Measurements from ENCODE around the gene ROBO1.

Gene ROBO1

DNA sequence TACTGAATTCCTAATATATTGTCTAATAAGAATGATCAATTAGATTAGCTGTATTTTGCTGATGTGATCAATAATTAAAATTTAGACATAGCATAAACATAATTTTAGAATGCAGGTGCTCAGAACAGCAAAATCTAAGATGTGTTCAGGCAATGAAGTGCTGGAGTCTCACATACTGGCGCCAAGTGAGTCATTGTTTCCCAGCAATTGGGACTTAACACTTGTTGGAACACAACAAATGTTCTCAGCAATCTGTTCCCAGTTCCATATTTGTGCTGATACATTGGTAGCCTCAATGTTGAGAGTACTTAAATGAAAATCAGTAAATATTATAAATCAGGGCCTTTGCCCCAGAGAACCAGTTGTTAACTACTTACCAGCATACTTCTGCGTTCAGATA lies 619.0 kb downstream of the ROBO1 start:
- DNase-seq: peak; percentile 20

DNA sequence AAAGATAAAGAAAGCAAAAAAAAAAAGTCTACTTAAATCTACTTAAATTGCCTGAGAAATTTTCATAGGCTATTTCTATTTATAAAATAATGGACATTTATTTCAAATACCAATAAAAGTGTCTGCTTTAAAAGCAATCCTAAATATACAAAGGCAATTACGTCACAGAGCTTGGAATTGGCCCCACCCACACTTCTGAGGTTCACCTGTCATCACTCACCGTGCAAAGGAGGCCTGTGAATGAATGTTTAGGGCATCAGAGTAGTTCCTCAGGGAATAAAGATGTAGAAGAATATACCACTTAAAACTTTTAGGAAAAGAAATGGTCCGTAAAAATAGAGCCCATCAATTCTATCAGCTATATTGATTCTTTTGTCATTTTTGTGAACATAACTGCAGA lies 621.8 kb downstream of the ROBO1 start:
- no peak for DNase-seq

DNA sequence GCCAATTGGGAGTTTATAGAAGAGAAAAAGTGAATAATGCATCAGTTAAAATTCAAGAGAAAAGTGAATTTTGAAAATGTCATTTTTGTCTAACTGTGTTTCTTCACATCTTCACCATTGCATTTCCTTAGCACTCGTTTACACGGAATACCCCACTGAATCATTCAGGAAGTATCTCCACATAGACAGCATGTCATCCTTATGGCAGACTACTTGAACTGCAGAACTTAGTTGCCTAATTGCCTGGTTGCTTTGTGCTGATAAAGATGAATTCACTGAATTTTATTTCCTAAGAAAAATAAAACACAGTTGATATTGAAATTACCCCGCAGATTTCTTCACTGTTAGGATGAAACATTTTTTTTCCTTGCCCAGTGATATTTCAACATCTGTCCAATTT lies 627.1 kb downstream of the ROBO1 start:
- DNase-seq: no peak

DNA sequence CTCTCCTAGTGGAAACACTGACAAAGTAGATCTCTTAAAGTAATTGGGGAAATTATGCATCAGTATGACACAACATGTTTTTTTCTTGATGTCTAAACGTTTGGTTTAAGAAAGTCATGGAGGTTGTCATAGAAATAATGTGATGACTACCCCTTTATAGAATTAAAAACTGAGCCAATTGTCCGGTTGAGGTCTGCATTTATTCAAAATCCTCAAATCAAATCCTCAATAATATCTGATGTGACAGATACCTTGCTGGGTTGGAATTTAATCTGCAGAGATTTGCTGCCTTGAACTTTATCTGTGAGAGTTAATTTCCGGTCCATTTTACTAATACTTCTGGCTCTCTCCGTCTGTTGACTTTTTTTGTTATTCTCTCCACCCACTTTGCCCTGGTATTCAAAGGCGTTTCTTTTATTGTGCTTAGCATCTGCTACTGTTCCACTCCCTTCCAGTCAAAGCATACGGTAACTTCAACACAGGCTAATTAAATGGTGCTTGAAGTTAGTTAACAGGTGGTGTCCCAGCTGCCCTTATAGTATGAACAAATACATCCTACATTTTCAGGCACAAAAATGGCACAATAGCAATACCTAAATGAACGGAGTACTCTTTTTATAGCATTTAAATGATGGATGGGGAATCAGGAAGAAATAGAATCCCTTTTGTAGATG lies 628.3 kb downstream of the ROBO1 start:
- DNase-seq: no peak

DNA sequence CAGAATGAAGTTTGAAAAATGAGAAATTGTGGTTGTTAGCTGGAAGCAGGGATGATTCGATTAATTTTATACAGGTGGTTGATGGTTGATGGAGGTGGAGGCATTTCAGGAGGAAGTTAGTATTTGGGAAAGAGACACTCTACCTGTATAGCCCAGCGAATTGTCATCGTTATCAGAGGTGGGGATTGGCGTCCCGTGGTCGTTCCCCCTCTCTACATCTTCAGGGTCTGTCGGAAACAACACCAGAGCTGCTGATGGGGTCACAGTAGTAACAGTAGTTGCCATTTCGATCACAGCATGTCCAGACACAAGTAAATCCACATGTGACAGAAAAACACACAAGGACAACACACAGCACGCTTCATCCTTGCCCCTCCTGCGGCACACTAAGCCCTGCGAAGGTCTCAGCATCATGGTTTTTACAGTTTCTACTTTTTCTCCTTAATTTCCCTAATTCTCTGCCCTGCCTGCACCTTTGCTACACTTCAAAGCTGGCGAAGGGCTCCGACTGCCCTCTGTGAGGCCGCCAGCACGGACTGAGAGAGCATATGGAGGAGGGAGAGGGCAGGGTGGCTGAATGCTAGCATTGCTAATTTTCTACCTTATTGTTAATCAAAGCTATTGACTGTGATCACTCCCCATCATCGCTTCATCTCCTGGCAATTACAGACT lies 642.3 kb downstream of the ROBO1 start:
- no peak for DNase-seq

DNA sequence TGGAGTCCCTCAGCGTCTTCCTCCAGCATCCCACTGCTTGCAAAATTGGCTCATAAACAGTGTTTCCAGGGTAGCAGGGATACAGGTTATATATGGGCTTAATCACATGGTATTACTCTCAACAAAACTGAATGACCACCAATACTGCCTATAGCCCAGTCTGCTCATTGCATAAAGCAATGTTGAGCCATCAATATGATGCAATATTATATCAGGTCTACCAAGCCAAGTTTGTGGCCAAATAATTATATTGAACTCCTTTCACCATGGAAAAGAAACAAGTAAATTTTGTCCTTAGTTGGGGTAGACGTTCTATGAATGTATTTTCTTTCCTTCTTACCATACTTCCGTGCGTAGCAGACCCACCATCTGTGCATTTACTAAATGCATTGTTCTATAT lies 652.3 kb downstream of the ROBO1 start:
- no peak for DNase-seq

DNA sequence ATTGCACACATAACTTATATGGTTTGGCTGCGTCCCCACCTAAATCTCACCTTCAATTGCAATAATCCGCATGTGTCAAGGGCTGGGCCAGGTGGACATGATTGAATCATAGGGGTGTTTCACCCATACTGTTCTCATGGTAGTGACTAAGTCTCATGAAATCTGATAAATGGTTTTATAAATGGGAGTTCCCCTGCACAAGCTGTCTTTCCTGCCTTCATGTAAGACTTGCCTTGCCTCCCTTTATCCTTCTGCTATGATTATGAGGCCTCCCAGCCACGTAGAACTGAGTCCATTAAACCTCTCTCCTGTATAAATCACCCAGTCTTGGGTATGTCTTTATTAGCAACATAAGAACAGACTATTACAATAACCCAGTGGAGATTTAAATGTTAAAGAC lies 653.9 kb downstream of the ROBO1 start:
- DNase-seq: no peak

DNA sequence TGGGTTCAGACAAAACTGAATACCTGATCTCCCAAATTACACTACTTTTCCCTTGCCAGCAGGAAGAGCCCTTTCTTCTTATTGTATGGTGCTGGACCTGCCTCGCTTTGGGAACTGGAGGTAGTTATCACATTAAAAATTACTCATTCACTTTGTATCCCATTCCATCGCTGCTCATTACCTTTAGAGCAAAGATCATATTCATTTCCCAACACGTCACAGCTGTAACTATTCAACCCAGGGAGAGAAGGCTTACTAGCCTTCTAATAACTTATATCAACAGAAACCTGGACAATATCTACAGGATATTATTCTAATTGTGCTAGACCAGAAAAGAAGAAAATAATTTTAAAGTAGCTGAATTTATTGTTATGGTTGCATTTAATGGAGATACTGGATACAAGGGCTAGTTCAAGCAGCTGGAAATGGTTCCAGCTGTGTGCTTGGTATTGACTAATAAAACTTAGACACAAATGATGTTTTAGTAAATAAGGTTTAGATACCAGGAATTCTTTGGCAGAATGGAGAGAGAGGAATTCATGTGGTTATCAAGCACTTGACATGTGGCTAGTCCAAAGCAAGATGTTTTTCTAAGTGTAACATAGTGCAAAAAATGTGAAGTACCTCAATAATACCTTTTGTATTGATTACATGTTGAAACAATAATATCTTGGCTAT lies 656.3 kb downstream of the ROBO1 start:
- no peak for DNase-seq

DNA sequence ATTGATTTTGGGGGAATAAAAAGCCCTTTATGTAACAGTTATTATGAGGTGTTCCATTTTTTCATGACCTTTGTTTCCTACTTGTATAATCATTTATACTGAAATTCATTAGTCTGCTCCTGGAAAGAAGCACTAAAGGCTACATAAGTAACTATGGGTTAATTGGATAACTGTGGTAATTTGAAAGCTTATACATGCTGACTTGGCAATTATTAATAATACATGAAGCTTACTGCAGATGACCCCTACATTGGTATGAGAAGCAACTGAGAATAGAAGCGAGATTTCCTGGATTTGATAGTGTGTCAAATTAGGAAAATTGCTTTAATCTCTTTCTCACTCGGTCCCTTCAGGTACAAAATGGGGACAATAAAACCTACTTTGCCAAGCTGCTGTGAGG lies 658.0 kb downstream of the ROBO1 start:
- DNase-seq: no peak

DNA sequence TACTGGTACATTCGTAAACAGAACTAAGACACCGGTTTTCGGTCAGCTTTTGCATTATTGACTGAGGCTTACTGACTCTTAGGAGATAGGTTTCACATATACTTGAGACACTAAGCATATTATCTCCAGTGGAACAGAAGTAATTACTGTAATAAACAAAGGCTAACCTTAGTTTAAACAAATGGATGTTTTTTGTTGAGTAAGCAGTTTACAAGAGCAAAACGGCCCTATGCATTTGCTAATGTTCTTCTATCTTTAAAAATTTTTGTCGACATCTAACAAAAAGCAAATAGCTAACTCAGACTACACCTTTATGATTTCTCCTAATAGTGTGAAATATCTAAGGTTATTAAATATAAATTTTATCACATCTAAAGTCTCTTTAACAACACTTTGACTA lies 664.5 kb downstream of the ROBO1 start:
- no peak for DNase-seq

DNA sequence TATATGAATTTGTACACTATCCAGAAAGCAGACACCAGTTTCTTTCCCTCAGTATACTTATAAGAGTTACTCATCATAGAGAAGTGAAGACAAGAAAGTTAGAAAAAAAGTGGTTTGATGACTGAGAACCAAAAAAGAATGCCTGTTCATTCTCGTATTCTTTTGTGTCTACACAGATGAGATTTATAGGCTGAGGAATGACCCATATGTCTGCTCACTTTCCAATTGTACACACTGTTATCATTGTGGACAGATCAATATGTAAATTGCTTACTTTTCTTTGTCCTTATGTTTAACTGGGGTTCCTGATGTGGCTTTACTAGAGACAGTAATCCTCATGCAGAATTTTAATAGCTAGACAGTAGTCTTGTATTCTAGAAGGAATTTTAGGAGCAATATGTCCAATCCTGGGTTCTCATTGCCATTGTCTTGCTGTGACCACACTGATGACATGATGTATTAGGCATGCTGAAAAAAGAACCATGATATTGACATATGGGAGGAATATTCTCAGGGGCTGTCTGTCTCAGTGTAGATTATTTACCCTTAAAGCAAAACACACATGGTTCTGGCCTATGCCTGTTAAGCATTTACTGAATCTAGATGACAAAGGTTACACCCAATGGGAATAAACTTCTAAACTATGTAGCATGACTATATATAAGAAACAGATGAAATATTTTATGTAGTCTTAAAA lies 669.7 kb downstream of the ROBO1 start:
- DNase-seq: no peak

DNA sequence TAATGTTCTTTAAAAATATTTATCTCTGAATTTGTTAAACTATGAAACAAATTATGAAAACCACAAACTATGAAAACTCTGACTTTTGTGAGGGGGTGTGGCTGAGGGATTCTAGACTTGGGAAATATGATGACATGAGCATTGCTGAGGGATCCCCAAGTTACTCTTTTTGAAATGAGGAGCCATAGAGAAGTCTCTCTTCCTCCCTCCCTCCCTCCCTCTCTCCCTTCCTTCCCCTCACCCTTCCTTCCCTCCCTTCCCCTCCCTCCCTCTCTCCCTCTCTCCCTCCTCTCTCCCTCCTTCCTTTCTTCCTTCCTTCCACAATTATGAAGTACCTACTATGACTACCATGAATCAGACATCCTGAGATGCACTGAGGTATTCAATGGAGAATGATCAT lies 673.1 kb downstream of the ROBO1 start:
- DNase-seq: no peak

DNA sequence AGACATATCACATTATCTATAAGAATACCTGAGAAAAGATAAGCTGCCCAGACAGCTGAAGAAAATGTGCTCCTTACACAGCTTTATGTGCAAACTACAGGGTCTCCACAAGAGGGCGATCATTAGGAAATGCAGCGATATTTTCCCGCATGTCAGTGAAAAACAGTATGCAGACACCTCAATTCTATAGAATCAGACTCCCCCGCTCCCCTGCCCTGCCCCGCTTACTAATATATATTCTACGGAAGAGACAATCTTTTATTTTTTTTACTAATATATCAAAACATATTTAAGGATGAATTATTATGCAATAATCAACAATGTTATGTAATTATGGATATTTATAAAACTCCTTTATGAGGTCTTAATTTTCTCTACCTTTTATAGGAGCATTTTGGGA lies 681.3 kb downstream of the ROBO1 start:
- peak; percentile 61 for DNase-seq

DNA sequence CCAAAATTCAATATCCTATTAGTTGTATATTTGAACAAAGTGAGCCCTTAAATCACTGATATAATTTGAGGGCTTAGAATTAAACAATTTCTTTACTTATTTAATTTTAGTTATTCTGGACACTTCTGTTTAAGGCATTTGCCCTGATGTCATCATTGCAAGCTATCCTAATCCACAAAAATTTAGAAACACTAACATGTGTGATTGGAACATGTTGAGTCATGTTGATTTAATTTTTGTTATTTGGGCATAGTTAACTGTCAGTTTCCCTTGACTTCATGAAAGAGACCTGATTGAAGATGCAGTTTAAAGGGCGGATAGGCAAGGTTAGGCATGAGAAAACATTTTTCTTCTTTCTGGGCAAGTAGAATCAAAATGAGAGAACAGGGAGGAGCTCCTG lies 682.6 kb downstream of the ROBO1 start:
- DNase-seq: no peak

DNA sequence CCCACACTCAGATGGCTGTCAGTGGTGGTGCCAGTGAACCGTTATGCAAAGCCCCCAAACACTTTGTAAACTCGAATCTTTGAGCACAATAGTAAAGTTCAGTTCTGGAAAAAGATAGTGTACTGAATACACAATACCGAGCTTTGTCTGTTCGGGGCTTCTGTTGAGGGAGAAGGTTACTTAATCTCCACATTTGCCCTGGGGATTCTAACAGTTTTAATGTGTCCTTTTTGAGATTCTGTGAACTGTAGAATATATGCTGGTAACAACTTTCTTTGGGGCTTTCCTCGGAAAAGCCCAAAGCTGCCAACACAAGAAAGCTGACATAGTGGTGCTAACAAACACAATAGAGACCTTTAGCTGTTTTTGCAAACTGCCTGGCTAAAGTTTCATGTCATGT lies 686.5 kb downstream of the ROBO1 start:
- DNase-seq: no peak

DNA sequence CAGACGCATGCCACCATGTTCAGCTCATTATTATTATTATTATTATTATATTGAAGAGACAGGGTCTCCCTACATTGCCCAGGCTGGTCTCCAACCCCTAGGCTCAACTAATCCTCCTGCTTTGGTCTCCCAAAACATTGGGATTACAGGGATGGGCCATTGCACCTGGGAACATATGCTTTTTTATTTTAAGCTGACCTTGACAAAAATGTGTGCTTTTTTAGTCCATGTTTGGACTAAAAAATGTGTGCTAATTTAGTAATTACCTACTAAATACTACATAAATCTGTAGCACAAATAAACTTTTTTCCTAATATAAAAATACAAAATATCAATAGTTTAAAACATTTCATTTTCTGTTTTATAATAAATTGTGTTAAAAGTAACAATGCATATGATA lies 693.2 kb downstream of the ROBO1 start:
- DNase-seq: no peak

DNA sequence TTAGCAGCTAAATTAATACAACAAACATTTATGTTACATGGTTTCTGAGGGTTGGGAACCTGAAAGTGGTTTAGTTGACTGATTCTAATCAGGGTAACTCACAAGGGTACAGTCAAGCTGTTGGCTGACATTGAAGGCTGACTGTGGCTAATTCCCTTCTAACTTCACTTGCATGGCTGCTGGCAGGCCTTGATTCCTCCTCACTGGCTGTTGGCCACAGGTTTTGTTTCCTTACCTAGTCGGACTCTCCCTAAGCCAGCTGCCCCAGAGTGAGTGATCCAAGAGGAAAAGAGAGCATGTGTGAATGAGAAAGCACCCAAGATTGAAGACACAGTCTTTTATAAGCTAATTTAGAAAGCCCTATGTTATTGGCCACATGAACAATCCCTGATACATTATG lies 700.1 kb downstream of the ROBO1 start:
- no peak for DNase-seq

DNA sequence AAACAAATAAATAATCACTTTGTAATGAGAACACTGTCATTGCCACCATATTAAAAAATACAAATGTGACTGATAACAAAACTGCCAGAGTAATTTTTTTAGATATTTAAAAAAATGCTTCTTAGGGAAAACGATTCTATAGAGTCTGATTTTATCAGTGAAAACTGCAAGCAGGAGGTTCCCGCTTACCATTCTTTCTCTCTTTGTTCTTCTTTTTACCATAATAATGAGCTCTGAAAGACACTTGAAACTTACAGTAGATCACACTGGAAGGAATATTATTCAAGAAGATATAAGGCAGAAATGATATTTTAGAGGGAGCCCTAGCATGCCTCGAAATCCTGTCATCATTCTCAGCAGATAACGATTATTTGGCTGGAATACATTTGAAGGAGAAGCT lies 701.3 kb downstream of the ROBO1 start:
- no peak for DNase-seq

DNA sequence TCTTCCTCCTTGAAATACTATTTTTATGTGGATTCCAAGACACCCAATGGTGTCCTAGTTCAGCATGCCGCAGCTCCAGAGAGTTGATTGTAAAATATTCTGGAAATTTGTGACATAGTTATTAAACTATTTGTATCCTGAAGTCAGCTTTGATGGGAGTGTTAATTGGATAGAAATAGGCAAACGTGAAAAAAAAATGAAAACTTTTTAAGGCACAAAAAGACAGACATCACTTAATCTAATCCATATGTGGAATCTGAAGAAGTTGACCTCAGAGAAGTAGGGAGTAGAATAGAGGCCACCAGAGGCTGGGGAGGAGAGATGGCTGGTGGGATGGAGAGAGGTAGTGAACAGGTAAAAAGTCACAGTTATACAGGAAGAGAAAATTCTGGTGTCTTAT lies 704.2 kb downstream of the ROBO1 start:
- no peak for DNase-seq

DNA sequence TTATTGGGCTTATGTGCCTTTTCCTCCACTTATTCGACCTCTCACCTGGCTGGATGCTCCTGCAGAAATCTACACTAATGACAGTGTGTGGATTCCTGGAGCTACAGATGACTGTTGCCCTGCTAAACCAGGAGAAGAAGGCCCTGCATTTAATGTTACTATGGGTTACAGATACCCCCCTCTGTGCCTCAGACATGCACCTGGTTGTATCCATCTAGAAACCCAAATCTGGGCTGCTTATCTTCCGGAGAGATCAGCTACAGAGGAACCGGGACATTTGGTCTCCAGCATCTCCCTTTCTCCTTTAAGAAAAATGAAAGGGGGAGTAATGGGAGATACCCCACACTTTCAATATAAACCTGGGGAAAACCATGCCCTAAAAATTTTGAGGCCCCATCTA lies 710.0 kb downstream of the ROBO1 start:
- DNase-seq: no peak

DNA sequence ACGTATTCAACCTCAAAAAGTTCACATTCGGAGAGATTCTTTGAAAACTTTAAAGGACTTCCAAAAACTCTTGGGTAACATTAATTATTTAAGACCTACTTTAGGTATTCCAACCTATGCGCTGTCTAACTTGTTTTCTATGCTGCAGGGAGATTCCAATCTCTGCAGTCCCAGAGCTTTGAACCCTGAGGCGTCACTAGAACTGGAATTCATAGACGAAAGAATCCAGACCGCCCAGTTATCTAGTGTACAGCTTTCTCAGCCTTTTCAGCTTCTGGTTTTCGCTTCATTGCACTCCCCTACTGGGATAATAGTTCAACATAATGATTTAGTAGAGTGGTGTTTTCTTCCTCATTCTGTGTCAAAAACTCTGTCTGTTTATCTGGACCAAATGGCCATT lies 711.3 kb downstream of the ROBO1 start:
- no peak for DNase-seq

DNA sequence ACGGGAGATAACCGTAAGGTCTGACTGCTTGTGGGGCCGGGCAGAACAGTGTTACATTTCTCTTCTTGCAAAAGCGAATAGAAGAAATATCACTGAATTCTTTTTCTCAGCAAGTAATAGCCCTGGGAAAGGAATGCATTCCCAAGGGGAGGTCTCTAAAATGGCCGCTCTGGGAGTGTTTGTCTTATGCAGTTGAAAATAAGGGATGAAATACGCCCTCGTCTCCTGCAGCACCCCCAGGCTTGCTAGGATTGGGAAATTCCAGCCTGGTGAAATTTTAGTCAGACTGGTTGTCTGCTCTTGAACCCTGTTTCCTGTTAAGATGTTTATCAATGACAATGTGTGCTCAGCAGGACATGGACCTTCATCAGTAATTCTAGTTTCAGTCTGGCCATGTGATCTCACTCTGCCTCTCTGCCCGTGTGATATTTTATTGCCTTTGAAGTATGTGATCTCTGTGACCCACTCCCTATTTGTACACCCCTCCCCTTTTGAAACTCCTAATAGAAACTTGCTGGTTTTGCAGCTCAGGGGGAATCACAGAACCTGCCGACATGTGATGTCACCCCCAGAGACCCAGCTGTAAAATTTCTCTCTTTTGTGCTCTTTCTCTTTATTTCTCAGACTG lies 715.6 kb downstream of the ROBO1 start:
- DNase-seq: no peak

DNA sequence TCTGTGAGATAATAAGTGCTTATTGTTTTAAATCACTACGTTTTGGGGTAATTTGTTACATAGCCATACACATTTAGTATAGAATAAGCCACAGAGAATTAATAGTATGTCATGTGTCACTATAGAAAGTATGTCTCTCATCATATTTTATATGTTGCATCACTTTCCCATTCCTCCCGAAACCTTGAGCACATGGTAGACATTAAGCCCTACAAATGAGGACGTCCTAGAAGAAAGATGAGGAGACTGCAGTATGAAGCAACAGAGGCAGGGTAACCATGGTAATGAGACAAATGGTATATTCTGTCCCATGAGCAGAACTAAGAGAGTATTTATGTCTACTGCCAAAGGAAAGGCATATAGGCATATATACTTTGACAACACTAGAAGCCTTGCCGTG lies 720.2 kb downstream of the ROBO1 start:
- no peak for DNase-seq

Measured in right hindlimb (tissue), 1 donor.